ENCODE measurements around the gene TRAPPC14. TPM values are rescaled to one million over a fixed set of nuclear protein-coding genes. Genes with fewer than 3 reads are reported as not detected.

TRAPPC14 gene
- total and polyA plus RNA-seq, 2 experiments from 2014 or later, result 5.8 to 7.0 TPM

DNA sequence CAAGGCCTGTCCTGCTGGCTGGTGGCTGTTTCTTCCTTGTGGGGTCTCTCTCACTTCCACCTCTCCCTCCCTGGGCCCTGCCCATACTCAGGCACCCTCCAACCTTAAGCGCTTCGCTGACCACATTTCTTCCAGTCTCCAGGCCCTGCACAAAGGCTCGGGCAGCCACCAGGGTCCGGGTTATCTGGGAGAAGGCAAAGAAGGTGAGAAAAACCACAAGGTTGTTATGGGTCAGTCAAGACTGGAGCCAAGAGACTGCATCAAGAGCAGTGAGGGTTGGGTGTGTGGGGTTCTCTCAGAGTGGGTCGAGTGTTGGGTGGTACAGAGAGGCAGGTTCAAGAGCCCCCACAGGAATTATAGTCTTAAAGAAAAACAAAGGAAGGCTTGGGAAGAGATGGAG, 16.1 kb upstream of the TRAPPC14 start:
- peaks cover 11% of the 10 kb centered on the region for H3K27me3 ChIP-seq (replicated peaks; ENCODE audit: insufficient read depth)
- no peaks in the 10 kb centered on the region for H3K4me1 ChIP-seq (ENCODE audit: insufficient read depth)
- WGBS, 2 experiments (ENCODE audit: low coverage in 1 of 2, low lambda C conversion rate in 2 of 2, missing lambda C conversion rate in 2 of 2), result 83 to 85% methylated on average over 5 of the region's 5 CpGs
- DNase-seq, result no peak
- no peaks in the 10 kb centered on the region for H3K9me3 ChIP-seq (ENCODE audit: low read depth)
- no peak overlapping the region for H3K27ac ChIP-seq
- H2AFZ ChIP-seq, result no peak overlapping the region
- TF ChIP-seq EZH2phosphoT487 (IDR thresholded peaks at IDR 0.05; ENCODE audit: insufficient read depth, low read depth) (no peak), EZH2 (IDR thresholded peaks at IDR 0.05; ENCODE audit: insufficient read depth, poor library complexity, severe bottlenecking) (no peak)
- H3K79me2 ChIP-seq (ENCODE audit: insufficient read depth), result no peaks in the 10 kb centered on the region
- no peaks in the 10 kb centered on the region for H3K36me3 ChIP-seq (ENCODE audit: low read depth)
- no peaks in the 10 kb centered on the region for H3K9me2 ChIP-seq (ENCODE audit: insufficient read depth)
- H3F3A ChIP-seq (ENCODE audit: insufficient read depth), result no peaks in the 10 kb centered on the region
- in situ Hi-C loops (cut with MboI), result no loop called here
- H4K20me1 ChIP-seq (ENCODE audit: insufficient read depth), result no peaks in the 10 kb centered on the region
- H3K4me2 ChIP-seq (ENCODE audit: unreplicated experiment), result no peak overlapping the region
- H3K9ac ChIP-seq, result no peak overlapping the region
- H3K4me3 ChIP-seq, result no peak overlapping the region

GRCh38 chr7:100173806-100174495, 15.4 kb upstream of the TRAPPC14 start:
- Histone ChIP-seq H4K20me1 (ENCODE audit: insufficient read depth) (no peaks in the 10 kb centered on the region), H3K9me2 (ENCODE audit: insufficient read depth) (no peaks in the 10 kb centered on the region), H3F3A (ENCODE audit: insufficient read depth) (no peaks in the 10 kb centered on the region), H3K4me2 (ENCODE audit: unreplicated experiment) (no peak overlapping the region), H3K79me2 (ENCODE audit: insufficient read depth) (no peaks in the 10 kb centered on the region), H3K9me3 (ENCODE audit: low read depth) (no peaks in the 10 kb centered on the region), H3K27me3 (replicated peaks; ENCODE audit: insufficient read depth) (peaks cover 11% of the 10 kb centered on the region), H3K4me3 (no peak overlapping the region), H3K4me1 (ENCODE audit: insufficient read depth) (no peaks in the 10 kb centered on the region), H3K36me3 (ENCODE audit: low read depth) (no peaks in the 10 kb centered on the region), H3K27ac (no peak overlapping the region), H2AFZ (no peak overlapping the region), H3K9ac (no peak overlapping the region)
- no peak for DNase-seq
- TF ChIP-seq EZH2phosphoT487 (IDR thresholded peaks at IDR 0.05; ENCODE audit: insufficient read depth, low read depth) (no peak), EZH2 (IDR thresholded peaks at IDR 0.05; ENCODE audit: insufficient read depth, poor library complexity, severe bottlenecking) (no peak)
- WGBS, 2 experiments (ENCODE audit: low coverage in 1 of 2, low lambda C conversion rate in 2 of 2, missing lambda C conversion rate in 2 of 2), result 94 to 95% methylated on average over 11 of the region's 11 CpGs
- in situ Hi-C loops (cut with MboI), result no loop called here

DNA sequence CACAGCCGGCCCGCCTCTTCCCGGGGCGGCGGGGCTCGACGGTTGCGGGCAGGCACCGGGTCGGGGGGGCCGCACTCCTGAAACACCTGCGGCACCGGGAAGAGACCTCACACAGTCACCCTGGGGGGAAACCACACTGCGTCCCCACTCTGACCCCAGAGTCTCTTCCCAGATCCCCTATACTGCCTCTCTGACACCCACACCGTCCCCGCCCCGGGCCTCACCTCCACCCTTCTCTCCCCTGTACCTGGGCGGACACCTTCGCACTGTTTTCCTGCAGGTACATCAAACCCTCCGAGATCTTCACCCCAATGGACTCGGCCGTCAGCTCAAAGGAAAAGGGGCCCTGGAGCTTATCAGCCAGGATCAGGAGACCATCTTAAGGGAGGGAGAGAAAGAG, 13.3 kb upstream of the TRAPPC14 start:
- Histone ChIP-seq H3K27me3 (replicated peaks; ENCODE audit: insufficient read depth) (peaks cover 11% of the 10 kb centered on the region), H4K20me1 (ENCODE audit: insufficient read depth) (no peaks in the 10 kb centered on the region), H3K79me2 (ENCODE audit: insufficient read depth) (no peaks in the 10 kb centered on the region), H3K9me2 (ENCODE audit: insufficient read depth) (no peaks in the 10 kb centered on the region), H3K4me3 (peak overlapping the region; percentile 37; the same call in 1 of the 2 replicates), H3K4me2 (ENCODE audit: unreplicated experiment) (no peak overlapping the region), H3F3A (ENCODE audit: insufficient read depth) (no peaks in the 10 kb centered on the region), H3K9ac (no peak overlapping the region), H3K4me1 (ENCODE audit: insufficient read depth) (no peaks in the 10 kb centered on the region), H3K27ac (no peak overlapping the region), H3K9me3 (ENCODE audit: low read depth) (no peaks in the 10 kb centered on the region), H3K36me3 (ENCODE audit: low read depth) (no peaks in the 10 kb centered on the region), H2AFZ (no peak overlapping the region)
- in situ Hi-C loops (cut with MboI), result no loop called here
- TF ChIP-seq EZH2 (IDR thresholded peaks at IDR 0.05; ENCODE audit: insufficient read depth, poor library complexity, severe bottlenecking), result no peak
- no peak for TF ChIP-seq EZH2phosphoT487 (IDR thresholded peaks at IDR 0.05; ENCODE audit: insufficient read depth, low read depth)
- WGBS, 2 experiments (ENCODE audit: low coverage in 1 of 2, low lambda C conversion rate in 2 of 2, missing lambda C conversion rate in 2 of 2), result 37 to 47% methylated on average over 12 to 17 of the region's 22 CpGs
- DNase-seq, result no peak

DNA sequence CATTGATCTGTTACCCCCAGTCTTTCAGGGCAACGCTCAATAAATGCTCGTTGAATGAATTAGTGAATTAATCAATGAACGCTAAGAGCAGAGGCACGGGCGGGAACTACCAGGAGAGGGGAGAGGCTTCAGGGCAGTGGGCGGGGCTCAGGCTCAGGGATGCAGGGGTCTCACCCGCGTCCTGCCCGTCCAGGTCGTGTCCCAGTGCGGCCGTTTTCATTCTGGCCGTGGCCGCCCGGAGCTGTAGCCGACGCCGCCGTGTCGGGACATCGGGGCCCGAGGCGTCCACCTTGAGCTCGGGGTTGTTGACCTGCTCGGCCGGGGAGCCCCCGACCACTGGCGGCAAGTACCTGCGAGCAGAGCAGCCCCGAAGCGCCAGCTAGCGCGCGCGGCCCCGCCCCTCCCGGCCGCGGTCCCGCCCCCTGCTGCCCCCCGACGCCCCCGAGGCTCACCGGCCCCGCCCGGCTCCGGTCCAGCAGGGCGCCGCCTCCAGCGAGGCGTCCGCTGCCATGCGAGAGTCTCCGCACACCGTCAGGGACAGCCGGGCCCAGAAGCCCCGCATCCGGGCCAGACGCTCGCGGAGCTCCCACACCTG, 12.7 kb upstream of the TRAPPC14 start:
- TF ChIP-seq EZH2phosphoT487 (IDR thresholded peaks at IDR 0.05; ENCODE audit: insufficient read depth, low read depth), result no peak
- peak; percentile 68 for TF ChIP-seq EZH2 (IDR thresholded peaks at IDR 0.05; ENCODE audit: insufficient read depth, poor library complexity, severe bottlenecking)
- WGBS, 2 experiments (ENCODE audit: low coverage in 1 of 2, low lambda C conversion rate in 2 of 2, missing lambda C conversion rate in 2 of 2), result 8 to 13% methylated on average over 21 to 26 of the region's 61 CpGs
- Histone ChIP-seq H3K9me2 (ENCODE audit: insufficient read depth) (no peaks in the 10 kb centered on the region), H3K9me3 (ENCODE audit: low read depth) (no peaks in the 10 kb centered on the region), H2AFZ (no peak overlapping the region), H3K9ac (no peak overlapping the region), H3K4me2 (ENCODE audit: unreplicated experiment) (peak overlapping the region; percentile 54), H4K20me1 (ENCODE audit: insufficient read depth) (no peaks in the 10 kb centered on the region), H3K4me3 (peak overlapping the region; percentile 37), H3K27ac (no peak overlapping the region), H3K27me3 (replicated peaks; ENCODE audit: insufficient read depth) (peaks cover 11% of the 10 kb centered on the region), H3F3A (ENCODE audit: insufficient read depth) (no peaks in the 10 kb centered on the region), H3K36me3 (ENCODE audit: low read depth) (no peaks in the 10 kb centered on the region), H3K79me2 (ENCODE audit: insufficient read depth) (no peaks in the 10 kb centered on the region), H3K4me1 (ENCODE audit: insufficient read depth) (no peaks in the 10 kb centered on the region)
- DNase-seq, result peak; percentile 33
- in situ Hi-C loops (cut with MboI), result no loop called here

Data from GM23248 (cell line).